Measurements from ENCODE around the gene TNFRSF4. TPM values are rescaled to one million over a fixed set of nuclear protein-coding genes. Genes with fewer than 3 reads are reported as not detected.

TNFRSF4 gene
- total and polyA plus RNA-seq, 9 of the 15 experiments (the other 6 are each of a cell fraction or from before 2014, with no cell fraction given), result 0.07 to 0.44 (median 0.19) TPM; not detected in 5

- TF ChIP-seq ZNF639 (CRISPR knock-in tag; conservative IDR thresholded peaks at IDR 0.05 in 1 of 2, IDR thresholded peaks at IDR 0.05 in 1 of 2) (no peak), IFI16 (CRISPR knock-in tag; IDR thresholded peaks at IDR 0.05) (no peak), ZNF436 (CRISPR knock-in tag; IDR thresholded peaks at IDR 0.05) (no peak), HDAC1 (IDR thresholded peaks at IDR 0.05) (no peak), XRCC5 (IDR thresholded peaks at IDR 0.05; ENCODE audit: low read depth, low read length) (no peak), ESRRB (CRISPR knock-in tag; IDR thresholded peaks at IDR 0.05; ENCODE audit: borderline replicate concordance) (no peak), FOXM1 (IDR thresholded peaks at IDR 0.05; ENCODE audit: low read depth) (no peak), FOXM1 (CRISPR knock-in tag; IDR thresholded peaks at IDR 0.05; ENCODE audit: low read depth) (0 out of 2 replicates have a peak, but pooled peaks have one; percentile 52), NR0B1 (IDR thresholded peaks at IDR 0.05; ENCODE audit: partially characterized antibody) (no peak), ZNF24 (IDR thresholded peaks at IDR 0.05) (no peak), ZNF57 (CRISPR knock-in tag; IDR thresholded peaks at IDR 0.05) (no peak)
- TF ChIP-seq, protein P1, sequence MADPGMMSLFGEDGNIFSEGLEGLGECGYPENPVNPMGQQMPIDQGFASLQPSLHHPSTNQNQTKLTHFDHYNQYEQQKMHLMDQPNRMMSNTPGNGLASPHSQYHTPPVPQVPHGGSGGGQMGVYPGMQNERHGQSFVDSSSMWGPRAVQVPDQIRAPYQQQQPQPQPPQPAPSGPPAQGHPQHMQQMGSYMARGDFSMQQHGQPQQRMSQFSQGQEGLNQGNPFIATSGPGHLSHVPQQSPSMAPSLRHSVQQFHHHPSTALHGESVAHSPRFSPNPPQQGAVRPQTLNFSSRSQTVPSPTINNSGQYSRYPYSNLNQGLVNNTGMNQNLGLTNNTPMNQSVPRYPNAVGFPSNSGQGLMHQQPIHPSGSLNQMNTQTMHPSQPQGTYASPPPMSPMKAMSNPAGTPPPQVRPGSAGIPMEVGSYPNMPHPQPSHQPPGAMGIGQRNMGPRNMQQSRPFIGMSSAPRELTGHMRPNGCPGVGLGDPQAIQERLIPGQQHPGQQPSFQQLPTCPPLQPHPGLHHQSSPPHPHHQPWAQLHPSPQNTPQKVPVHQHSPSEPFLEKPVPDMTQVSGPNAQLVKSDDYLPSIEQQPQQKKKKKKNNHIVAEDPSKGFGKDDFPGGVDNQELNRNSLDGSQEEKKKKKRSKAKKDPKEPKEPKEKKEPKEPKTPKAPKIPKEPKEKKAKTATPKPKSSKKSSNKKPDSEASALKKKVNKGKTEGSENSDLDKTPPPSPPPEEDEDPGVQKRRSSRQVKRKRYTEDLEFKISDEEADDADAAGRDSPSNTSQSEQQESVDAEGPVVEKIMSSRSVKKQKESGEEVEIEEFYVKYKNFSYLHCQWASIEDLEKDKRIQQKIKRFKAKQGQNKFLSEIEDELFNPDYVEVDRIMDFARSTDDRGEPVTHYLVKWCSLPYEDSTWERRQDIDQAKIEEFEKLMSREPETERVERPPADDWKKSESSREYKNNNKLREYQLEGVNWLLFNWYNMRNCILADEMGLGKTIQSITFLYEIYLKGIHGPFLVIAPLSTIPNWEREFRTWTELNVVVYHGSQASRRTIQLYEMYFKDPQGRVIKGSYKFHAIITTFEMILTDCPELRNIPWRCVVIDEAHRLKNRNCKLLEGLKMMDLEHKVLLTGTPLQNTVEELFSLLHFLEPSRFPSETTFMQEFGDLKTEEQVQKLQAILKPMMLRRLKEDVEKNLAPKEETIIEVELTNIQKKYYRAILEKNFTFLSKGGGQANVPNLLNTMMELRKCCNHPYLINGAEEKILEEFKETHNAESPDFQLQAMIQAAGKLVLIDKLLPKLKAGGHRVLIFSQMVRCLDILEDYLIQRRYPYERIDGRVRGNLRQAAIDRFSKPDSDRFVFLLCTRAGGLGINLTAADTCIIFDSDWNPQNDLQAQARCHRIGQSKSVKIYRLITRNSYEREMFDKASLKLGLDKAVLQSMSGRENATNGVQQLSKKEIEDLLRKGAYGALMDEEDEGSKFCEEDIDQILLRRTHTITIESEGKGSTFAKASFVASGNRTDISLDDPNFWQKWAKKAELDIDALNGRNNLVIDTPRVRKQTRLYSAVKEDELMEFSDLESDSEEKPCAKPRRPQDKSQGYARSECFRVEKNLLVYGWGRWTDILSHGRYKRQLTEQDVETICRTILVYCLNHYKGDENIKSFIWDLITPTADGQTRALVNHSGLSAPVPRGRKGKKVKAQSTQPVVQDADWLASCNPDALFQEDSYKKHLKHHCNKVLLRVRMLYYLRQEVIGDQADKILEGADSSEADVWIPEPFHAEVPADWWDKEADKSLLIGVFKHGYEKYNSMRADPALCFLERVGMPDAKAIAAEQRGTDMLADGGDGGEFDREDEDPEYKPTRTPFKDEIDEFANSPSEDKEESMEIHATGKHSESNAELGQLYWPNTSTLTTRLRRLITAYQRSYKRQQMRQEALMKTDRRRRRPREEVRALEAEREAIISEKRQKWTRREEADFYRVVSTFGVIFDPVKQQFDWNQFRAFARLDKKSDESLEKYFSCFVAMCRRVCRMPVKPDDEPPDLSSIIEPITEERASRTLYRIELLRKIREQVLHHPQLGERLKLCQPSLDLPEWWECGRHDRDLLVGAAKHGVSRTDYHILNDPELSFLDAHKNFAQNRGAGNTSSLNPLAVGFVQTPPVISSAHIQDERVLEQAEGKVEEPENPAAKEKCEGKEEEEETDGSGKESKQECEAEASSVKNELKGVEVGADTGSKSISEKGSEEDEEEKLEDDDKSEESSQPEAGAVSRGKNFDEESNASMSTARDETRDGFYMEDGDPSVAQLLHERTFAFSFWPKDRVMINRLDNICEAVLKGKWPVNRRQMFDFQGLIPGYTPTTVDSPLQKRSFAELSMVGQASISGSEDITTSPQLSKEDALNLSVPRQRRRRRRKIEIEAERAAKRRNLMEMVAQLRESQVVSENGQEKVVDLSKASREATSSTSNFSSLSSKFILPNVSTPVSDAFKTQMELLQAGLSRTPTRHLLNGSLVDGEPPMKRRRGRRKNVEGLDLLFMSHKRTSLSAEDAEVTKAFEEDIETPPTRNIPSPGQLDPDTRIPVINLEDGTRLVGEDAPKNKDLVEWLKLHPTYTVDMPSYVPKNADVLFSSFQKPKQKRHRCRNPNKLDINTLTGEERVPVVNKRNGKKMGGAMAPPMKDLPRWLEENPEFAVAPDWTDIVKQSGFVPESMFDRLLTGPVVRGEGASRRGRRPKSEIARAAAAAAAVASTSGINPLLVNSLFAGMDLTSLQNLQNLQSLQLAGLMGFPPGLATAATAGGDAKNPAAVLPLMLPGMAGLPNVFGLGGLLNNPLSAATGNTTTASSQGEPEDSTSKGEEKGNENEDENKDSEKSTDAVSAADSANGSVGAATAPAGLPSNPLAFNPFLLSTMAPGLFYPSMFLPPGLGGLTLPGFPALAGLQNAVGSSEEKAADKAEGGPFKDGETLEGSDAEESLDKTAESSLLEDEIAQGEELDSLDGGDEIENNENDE (IDR thresholded peaks at IDR 0.05; ENCODE audit: low read depth, low read length), result no peak
- TF ChIP-seq, protein P2, sequence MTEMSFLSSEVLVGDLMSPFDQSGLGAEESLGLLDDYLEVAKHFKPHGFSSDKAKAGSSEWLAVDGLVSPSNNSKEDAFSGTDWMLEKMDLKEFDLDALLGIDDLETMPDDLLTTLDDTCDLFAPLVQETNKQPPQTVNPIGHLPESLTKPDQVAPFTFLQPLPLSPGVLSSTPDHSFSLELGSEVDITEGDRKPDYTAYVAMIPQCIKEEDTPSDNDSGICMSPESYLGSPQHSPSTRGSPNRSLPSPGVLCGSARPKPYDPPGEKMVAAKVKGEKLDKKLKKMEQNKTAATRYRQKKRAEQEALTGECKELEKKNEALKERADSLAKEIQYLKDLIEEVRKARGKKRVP (CRISPR knock-in tag; IDR thresholded peaks at IDR 0.05), result no peak
These were observed 18.3 kb upstream of the TNFRSF4 start, which contains the start of gene B3GALT6 (continued) for GRCh38 chr1:1232208-1232795.

Measured in K562 (cell line).